SW480 (cell line): Measurements from ENCODE around the gene CEBPA.
"Not testable (repeated sequence)": the region's sequence is repeated elsewhere in the genome, so short reads cannot be mapped to it uniquely, and the experiment has no call there.

Experiments used
- DNase-seq: peaks from one replicate; pipeline ENCODE4 v3.0.0-alpha.2; 2016; ENCODE audit warnings: low spot score

CEBPA gene

DNA sequence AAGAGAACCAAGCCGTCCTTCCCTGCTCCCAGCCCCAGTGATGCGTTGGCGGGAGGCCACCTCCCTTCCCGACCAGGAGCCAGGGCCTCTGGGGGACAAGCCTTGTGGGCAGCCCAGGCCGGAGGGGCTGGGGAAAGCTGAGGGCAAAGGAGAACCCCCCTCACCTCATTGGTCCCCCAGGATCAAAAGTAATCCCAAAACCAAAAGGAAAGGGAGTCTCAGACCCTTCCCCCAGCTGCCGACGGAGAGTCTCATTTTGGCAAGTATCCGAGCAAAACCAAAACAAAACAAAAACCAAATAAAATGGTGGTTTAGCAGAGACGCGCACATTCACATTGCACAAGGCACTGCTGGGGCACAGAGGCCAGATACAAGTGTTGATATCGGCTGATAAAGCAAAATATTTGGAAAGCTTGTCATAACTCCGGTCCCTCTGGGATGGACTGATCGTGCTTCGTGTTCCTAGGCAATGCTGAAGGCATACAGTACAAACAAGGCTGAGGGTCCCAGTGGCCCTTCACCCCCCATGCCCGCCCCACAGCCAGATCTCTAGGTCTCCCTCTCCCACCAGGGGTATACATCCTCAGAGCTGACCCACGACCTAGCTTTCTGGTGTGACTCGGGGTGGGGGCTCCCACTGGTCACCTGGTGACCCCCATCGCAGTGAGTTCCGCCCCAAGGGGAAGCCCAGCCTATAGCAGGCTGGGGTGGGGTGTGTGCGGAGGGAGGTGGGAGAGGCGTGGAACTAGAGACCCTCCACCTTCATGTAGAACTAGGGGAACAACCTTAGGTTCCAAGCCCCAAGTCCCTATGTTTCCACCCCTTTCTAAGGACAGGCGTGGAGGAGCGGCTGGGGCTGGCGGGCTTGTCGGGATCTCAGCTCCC, 2.1 kb downstream of the CEBPA start:
- DNase-seq: no peak

- DNase-seq: no peak
These were observed 3.2 kb downstream of the CEBPA start for GRCh38 chr19:33299051-33299688.

GRCh38 chr19:33298146-33298911, 4.0 kb downstream of the CEBPA start:
- no peak for DNase-seq

DNA sequence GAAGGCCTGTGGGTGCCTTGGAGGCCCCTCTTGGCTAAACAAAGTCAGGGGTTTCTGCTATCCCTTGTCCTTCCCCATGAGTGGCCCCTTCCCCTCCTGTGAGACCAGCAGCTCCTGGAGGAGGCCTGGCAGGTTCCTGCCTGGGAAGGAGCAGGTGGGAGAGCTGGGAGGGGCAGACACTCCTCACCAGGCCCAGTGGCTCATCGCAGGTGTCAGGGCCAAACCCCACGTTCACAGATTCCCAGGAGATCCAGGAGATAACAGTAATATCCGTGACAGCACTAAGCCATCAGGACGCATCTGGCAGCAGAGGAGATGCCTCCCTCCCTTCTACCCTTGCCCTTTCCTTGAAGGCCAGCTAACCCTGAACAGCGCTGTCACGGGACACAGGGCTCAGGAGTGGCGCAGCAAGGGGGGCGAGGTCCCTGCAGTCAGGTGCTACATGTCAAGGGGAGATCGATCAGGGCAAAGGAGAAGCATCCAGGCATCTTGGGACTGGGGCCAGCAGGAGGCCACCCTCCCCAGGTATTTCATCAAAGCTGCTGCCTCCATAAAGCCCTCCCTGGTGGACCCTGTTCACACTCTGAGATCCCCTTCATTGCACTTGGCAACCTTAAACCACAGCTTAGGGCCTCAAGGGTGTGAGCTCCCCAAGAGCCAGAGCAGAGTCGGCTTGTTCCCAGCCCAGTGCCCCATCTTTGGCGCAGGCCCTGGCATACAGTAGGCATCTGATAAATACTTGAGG, 4.8 kb downstream of the CEBPA start:
- no peak for DNase-seq

- DNase-seq: no peak
These were observed 5.8 kb downstream of the CEBPA start for GRCh38 chr19:33296488-33296971.

DNA sequence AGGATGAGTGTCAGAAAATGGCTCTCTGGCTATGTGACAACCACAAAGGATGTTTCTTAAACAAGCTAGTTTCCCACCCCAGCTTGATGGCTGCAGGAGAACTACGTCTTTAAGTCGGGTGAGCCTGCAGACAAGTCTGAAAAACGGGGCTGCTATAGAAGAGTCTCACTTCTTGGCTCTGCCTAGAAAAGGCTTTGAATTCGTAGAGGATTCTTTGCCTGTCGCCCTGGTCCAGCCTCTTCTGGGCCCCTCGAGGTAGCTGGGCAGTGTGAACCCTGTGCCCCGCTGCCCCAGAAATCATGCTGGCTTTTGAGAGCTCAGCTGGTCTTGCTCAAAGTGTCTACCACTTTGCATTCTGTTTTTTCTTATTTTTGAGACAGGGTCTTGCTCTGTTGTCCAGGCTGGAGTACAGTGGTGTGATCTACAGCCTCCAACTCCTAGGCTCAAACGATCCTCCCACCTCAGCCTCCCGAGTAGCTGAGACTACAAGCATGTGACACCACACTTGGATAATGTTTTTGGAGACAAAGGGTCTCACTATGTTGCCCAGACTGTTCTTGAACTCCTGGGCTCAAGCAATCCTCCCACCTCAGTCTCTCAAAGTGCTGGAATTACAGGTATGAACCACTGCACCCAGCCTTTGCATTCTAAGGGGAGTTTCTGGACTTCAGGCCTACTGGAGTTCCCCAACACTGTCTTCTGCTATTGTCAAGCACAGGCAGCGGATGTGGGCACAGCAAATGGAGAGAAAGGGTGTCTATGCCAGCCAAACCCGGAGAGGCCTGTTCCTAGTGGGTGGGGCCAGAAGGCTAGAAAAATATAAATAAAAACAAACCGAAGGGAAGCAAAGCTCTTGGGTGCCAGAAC, 6.5 kb downstream of the CEBPA start:
- no peak for DNase-seq

DNA sequence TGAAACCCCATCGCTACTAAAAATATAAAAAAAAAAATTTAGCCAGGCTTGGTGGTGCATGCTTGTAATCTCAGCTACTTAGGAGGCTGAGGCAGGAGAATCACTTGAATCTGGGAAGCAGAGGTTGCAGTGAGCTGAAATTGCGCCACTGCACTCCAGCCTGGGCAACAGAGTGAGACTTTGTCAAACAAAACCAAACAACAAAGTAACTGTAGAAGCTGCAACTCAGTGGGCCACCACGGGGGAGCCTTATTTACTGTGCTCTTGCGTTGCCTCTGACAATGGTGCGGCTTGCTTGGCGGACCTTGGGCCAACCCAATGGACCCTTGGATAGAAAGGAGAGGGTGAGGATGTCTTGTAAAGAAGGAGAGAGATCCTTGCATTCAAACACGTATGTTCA, 7.3 kb downstream of the CEBPA start:
- not testable (repeated sequence) for DNase-seq

DNA sequence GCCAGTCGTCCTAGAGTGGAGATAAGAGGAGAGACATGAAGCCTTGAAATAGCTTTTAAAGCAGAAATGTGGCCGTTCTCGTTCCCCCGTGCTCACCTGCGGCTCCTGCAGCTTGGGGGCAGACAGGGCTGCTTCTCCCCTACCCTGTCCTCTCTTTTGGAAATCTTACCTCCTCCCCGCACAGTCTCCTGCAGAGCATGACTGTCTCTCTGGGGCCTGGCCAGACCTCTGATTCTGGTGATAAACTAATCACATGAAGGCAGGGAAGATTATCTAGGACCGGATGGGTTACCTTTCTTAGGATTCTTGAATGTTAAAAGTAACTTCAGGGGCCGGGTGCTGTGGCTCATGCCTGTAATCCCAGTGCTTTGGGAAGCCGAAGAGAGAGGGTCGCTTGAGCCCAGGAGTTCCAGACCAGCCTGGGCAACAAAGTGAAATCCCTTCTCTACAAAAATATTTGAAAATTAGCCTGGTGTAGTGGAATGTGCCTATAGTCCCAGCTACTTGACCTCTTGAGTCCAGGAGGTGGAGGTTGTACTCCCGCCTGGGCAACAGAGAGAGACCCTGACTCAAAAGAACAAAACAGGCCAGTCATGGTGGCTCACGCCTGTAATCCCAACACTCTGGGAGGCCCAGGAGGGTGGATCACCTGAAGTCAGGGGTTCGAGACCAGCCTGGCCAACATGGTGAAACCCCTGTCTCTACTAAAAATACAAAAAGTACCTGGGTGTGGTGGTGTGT, 8.1 kb downstream of the CEBPA start:
- DNase-seq: no peak

- DNase-seq: no peak
These were observed 8.9 kb downstream of the CEBPA start for GRCh38 chr19:33293255-33294057.

GRCh38 chr19:33292595-33293254, 9.6 kb downstream of the CEBPA start:
- no peak for DNase-seq

GRCh38 chr19:33291623-33292534, 10.5 kb downstream of the CEBPA start:
- DNase-seq: no peak

DNA sequence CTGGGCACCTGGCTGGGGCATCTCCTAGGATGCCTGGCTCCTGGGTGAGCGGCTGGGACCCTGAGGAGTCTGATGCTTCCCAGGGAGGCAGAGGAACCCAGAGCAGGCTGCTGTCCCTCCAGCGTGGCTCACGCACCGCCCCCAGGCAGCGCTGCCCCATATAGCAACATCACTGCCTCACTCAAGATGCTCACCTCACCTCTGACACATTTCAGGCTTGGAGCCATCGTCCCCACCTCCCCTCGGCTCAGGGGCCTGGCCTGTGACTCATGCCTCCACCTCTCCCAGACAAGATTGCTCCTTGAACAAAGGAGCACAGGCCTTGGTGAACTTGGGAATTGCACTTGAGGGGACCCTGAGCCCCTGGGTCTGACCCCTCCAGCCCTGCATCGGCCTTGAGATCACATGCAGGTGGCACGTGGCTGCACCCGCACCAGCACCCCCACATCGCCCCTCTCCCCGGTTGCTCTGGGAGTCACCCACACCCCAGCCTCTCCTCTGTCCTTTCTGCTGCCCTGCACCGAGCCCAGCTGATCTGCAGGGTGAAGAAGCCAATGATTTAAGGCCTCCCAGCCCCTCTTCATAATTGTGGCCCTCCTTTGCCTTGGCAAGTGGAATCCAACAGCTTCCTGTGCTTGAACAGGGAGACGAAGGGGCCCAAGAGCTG, 11.2 kb downstream of the CEBPA start:
- no peak for DNase-seq

- no peak for DNase-seq
These were observed 12.1 kb downstream of the CEBPA start for GRCh38 chr19:33290082-33290815.

- no peak for DNase-seq
These were observed 13.1 kb downstream of the CEBPA start for GRCh38 chr19:33289261-33289660.

DNA sequence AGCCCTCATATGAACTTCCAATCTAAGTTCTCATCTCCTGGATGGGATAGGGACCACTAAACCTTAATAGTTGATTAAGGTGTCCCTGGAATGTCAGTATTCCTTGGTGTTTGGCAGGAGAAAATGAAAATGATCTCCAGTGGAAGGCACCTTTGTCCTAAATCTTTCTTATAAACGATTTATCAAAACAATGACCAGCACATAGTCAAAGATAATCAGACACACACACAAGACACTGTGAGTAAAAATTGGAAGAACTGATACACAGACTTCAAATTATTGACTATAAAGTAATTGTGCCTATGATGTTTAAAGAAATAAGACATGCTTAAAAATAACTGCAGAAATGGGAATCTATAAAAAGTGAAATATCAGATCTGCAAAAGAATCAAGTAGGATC, 13.7 kb downstream of the CEBPA start:
- no peak for DNase-seq

DNA sequence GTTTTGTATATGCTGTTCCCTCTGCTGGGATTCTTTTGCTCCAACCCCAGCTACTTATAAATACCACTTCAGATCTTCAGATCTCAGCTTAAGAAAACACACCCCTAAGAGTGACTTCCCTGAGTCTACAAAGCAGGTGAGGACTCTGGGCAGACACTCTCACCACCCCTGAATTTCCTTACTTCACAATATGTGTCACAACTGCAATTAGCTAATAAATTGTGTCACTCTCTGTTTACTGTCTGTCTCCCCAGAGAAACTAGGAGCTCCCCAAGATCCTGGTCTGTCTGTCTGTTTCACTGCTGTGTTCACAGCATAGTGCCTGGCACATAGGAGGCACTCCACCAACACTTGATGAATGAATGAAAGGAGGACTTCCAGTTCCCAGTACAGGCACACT, 14.4 kb downstream of the CEBPA start:
- DNase-seq: no peak
